GOT3 (cell line): ENCODE data around the gene TFAP2A.

ENCODE experiments used
- DNase-seq: peaks from one replicate; lab custom pipeline; 2025; ENCODE audit warnings: mixed read lengths; lab: John Stamatoyannopoulos, UW

The TFAP2A gene

GRCh38 chr6:10399451-10399850, 15.4 kb downstream of the TFAP2A start:
- DNase-seq = no peak

- no peak for DNase-seq
These were observed 16.2 kb downstream of the TFAP2A start for GRCh38 chr6:10398446-10399218.

- DNase-seq = no peak
These were observed 17.0 kb downstream of the TFAP2A start for GRCh38 chr6:10397756-10398445.

- no peak for DNase-seq
These were observed 18.1 kb downstream of the TFAP2A start for GRCh38 chr6:10396785-10397184.

- no peak for DNase-seq
These were observed 18.9 kb downstream of the TFAP2A start for GRCh38 chr6:10395704-10396546.

DNA sequence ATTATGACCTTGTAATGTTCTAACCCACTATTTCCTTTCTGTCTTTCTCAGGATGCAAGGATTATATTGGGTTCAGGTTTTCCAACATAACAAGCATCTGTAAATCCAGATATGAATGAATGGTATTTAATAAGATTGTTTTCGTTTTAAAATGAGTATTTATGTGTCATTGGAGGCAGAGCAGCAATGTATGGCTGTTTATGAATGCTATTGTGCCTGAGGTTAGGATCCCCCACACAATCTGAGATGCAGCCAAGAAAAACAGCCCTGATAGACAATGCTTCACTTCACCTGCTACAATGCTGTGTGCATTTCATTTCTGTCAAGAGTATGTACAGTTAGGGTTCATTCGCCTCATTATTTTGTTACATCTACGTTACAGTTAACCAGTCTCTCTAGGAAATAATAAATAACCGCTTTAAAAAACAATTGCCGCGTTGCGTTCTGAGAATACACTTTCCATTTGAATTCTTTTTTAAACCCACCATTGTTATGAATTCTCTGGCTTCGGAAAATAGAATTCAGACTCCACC, 19.6 kb downstream of the TFAP2A start:
- no peak for DNase-seq

DNA sequence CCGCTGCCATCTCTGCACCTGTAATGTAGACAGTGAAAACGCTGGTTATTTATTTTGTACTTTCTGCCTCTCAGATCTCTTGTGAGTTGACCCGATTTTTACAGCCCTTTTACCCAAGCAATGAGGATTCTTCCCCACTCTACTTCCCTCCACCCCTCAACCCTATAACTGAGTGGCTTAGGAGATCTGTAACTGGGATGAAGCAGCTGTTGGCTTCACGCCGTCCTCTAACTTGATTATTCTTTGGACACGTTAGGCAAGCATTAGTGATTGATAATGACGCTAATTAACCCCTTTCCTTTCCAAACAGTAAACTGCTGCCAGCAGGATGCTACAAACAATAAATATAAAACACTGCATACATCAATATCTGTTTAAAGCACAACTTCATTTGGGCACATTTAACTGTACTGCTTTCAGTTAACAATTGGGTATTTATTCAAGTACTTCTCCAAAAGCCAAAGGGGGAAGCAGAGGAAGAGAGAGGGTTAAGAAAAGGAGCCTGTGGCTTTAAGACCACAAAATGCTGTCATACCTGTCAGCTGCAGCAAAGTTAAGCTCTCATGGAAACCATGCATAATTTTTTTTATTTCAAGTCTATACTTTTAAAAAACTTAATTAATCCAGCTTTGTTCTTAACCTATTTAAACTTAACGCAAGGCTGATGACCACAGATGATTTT, 21.2 kb downstream of the TFAP2A start:
- DNase-seq = no peak

GRCh38 chr6:10391799-10392198, 23.1 kb downstream of the TFAP2A start:
- DNase-seq = no peak

DNA sequence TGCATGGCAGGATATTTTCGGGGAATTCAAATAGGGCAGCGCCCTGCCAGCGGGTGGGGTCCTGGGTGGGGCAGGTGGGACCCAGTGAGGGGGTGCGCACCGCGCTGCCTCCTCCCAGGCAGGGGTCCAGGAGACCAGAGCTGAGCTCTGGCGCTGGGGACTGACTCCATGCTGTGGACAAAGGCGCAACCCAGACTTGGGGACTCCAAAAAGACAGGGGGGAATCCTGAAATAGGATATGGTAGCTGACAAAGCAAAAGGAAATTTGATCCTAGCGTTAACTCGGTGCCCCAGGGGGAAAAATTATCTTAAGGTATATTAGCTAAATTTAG, 23.6 kb downstream of the TFAP2A start:
- DNase-seq = no peak

DNA sequence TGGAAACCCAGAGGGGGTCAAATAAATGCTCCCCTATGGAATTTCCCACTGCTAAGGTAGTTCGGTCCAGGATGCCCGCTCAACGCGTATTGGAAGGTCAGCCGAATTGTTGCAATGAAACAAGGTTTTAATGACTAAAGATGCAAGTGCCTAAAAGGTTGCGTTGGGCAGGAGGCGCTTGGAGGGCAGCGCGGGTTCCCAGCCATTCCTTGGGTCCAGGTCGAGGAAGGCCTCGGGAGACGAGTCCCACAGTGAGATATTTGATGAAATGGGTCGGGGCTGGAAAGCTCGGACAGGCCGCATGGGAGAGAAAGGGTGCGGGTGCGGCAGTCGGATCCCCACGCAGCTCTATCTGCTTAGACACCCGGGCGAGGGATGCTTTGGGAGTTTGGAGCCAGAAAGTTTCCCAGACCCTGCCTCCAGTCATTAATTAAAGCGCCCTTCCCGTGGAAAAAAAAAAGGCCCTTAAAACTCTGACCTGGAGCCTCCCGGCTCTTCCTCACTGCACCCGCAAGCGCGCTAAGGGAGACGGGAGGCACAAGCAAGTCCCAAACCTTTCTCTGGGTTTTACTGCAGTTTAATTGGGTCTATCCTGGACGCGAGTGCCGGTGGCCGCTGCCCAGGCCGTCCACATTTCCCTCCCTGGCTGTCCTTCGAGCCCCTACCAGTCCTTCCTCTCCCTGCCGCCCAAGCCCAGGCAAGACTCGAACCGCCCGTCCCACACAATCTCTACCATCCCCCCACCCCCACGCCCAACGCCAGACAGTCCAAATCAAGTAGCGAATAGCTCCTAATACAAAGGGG, 24.2 kb downstream of the TFAP2A start:
- DNase-seq = no peak

DNA sequence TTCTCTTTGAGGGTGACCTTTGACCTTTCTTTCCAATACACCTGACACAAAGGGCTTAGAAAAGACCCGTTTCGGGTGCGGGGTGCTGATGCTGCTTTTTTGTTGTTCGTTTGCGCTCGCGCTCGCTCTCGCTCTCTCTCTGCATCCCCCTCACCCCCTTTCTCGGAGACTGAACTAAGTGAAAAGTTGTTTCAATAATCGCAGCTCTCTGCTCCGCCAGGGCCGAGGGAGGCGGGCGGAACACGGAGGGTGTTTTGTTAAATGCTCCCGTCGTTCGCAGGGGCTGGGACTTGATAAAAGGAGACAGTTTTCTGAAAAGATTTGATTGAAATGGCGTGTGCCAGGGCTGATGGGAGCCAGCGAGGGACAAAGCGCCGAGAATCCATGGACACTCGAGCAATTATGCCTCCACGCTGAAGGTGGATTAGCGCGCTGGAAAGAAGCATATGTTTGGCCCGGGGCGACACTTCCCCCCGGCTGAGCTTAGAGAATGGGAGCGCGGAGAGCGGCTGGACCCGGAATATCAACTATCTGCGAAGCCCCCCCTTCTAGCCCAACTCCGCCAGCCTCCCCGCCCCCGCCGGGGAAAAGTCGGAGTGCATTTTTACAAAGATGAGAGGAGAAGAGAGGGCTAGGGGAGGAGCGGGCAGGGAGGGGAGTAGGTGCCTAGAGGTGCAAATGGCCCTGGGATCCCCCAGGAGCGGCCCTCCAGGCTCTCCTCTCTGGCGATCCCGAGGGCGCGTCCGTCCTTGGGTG, 25.0 kb downstream of the TFAP2A start:
- no peak for DNase-seq

DNA sequence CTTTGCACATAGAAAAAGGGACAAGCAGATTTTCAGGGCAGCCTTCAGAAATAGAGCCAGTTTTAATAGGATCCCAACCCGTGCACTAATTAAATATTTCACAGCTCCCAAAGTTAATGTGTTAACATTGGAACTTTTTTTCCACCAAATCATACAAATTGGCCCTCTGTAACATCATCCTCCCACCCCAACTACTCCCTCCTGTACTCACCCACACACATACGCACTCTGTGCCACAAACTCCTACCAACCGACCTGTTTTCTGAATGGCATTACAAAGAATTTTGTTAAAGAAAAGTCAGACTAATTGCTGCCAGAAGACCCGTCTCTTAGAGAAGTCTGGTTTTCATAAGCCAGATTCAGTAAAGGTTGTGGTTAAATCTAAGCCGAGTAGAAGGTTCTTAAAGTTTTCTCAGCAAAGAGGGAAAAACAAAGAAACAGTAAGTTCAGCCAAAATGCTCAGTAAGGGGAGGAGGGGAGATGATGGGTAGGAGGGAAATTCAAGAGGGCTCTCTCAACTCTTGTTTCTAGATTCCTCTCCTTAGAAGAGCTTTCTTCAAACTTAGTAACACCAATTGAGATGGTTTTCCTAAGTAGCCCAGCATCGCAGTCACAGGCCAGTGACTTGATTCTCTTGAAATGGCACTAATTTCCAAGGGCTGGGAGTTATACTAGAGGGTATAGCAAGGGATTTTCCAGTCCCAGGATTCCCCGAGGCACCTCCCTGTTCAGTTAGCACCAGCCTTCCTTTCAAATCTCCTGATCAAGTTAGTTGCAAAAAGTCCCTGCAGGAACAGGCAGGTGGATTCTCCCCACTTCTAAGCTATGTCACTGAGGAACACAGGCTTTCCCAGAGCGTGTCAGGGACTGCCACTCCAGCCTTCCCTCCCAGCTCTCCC, 27.9 kb downstream of the TFAP2A start:
- no peak for DNase-seq

DNA sequence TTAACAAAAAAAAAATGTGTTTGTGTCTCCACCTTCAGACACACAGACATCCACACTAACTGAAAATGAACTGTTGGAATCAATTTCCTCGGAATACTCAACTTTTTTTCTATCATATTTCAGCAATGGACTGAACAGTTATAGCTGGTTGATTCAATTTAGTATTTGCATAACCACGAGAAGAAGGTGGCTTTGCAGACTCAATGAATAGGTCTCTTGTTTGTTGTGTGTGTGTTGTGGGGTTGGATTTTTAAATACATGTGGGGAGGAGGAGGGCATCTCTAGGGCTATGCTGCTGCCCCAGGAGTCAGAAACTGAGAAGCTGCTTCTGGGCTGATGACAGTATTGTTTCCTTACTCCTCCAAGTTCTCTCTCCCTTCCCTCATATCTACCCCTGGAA, 28.7 kb downstream of the TFAP2A start:
- DNase-seq = no peak

DNA sequence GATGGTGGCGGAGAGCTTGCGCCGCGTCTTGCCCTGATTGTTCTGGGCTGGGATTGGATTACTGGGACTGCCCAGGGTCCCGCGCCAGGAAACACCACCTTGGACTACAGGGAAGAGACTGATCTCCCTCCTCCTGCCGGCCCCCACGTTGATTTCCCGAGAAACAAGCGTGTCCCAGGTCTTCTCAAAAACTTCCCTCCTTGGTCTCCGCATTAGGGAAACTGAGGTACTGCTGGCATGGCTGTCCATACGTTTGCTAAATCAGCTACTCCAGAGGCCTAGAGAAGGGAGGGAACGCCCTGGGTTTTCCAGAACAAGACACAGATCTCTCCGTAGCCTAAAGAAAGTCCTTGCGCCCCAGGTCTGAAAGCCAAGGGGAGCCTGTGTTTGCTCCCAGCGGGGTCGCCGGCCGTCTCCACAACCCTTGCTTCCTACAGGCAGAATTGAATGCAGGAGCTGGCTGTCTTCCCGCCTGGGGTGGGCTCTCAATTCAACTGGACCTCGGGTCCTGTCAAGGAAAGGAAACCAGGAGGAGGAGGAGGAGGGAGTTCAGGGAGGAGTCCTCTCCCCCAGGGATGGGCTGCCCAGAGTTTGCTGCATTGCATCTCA, 29.2 kb downstream of the TFAP2A start:
- DNase-seq = no peak

DNA sequence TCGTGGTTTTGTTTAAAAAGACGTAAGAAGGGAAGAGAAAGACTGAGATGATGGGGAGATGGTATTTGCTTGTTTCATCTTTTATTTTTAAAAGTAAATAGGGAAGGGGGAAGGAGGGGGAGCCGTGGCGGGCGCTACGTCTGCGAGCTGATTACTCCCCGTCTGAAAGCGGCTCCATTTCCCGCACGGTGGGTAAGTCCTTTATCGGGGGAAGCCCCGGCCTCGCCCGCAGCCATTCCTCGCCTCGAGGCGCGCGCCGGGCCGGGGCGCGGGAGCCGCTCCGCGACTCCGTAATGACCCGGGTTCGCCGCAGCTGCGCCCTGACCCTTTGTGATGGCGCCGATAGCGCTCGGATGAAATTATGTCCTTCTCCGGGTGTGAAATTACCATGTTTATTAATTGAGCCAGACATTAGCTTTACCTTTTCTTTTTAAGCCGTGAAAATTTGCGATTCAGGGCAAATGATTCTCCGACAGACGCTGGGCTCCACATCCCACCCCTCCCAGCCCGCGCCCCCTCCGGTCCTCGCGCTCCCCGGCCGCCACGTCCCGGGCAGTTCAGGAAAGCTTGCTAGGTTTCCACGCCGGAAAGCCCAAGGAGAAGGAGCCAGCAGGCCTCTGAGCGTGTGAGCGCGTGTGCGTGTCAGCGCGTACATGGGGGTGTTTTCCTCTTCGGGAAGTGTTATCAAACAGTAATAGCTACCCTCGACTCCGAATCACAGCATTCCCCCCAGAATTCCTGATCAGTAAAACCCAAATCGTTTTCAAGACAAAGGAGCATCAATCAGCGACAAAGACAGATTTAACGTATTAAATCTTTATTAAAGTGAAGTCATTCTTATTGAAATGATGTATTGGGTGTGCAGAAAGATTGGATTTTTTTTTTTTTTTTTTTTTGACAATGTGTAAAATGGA, 30.0 kb downstream of the TFAP2A start:
- no peak for DNase-seq

GRCh38 chr6:10384091-10384609, 30.7 kb downstream of the TFAP2A start:
- DNase-seq = no peak

DNA sequence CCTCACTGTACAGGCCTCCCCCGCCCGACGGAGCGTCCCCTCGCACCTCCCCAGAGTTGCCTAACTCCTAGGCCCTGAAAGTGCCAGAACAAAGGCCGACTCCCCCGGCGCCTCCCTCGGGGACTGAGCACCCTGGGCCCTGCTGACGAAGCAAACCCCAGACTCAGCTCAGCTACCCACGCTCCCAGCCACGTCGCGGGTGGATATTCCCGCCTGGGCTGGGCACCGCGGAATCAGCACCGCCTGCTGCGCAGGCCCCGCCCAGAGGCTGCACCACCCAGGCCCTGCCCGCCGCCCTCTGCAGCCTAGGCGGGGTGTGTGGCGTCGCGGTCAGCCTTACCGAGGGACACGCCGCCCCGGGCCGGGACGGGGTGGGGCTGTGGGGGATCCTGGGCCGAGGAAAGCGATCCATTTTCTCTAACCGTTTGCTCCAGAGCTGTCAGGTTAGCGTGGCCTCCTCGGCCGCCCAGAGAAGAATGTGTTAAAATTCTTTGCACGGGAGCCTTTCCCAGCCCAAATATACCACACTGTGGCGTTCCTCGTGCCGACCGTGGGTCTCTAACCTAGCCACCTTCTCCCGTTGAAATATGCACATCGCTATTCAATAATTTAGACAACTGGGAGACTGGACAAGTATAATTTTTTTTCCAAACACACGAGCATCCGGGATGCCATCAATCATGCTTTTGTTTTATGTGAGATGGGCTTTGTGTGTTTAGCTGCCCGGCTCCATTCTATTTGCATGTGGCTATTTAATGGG, 31.4 kb downstream of the TFAP2A start:
- DNase-seq = no peak
